Measurements from ENCODE around the gene RPL29. TPM values are rescaled to one million over a fixed set of nuclear protein-coding genes. Genes with fewer than 3 reads are reported as not detected.

The RPL29 gene
- total RNA-seq, 1 donor from 2014 or later, result 872 TPM

DNA sequence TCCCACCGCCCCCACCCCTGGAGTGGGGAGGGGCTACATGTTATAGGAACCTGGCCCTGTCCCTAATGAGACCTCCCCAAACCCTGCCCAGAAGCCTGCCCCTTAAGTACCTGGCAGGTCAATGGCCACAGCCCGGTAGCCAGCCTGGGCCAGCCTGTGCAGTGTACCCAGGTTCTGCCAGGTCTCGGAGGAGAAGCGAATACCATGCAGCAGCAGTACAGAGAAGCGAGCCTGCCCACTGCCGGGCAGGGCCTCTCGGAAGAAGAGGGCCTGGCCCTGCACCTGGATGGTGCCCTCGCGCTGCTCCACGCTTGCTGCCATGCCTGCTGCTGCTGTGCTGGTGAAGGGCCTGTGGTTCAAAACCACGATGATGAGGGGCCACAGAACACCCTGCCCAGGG, 24.3 kb downstream of the RPL29 start:
- no peaks in the 10 kb centered on the region for H3K27me3 ChIP-seq (ENCODE audit: insufficient read depth, low read length)
- H3K27ac Mint-ChIP-seq (ENCODE audit: unreplicated experiment), result no peak overlapping the region
- peaks cover 7% of the 10 kb centered on the region for H3K4me1 Mint-ChIP-seq (ENCODE audit: low read depth, unreplicated experiment)

GRCh38 chr3:51970606-51971300, 24.9 kb downstream of the RPL29 start:
- H3K79me2 ChIP-seq (ENCODE audit: insufficient read depth, low read length), result peaks cover 22% of the 10 kb centered on the region
- Mint-ChIP-seq H3K27ac (ENCODE audit: unreplicated experiment) (no peak overlapping the region), H3K27me3 (ENCODE audit: low read depth, unreplicated experiment) (no peaks in the 10 kb centered on the region), H3K4me3 (ENCODE audit: unreplicated experiment) (no peak overlapping the region), H3K9me3 (ENCODE audit: unreplicated experiment) (no peaks in the 10 kb centered on the region), H3K4me1 (ENCODE audit: low read depth, unreplicated experiment) (peaks cover 9% of the 10 kb centered on the region), H3K36me3 (ENCODE audit: low read depth, unreplicated experiment) (peaks cover 3% of the 10 kb centered on the region)
- no peak overlapping the region for H2AFZ ChIP-seq (ENCODE audit: low read depth, low read length)
- H3K27me3 ChIP-seq (ENCODE audit: insufficient read depth, low read length), result no peaks in the 10 kb centered on the region
- H3K4me2 ChIP-seq (ENCODE audit: low read length), result no peak overlapping the region
- peaks cover 16% of the 10 kb centered on the region for H4K20me1 ChIP-seq (ENCODE audit: insufficient read depth, low read length)
- no peak overlapping the region for H3K27ac ChIP-seq (ENCODE audit: low read depth, low read length)
- H3K9ac ChIP-seq (ENCODE audit: low read length), result no peak overlapping the region
- no peak for TF ChIP-seq EZH2 (IDR thresholded peaks at IDR 0.05; ENCODE audit: insufficient read depth, low read length)
- TF ChIP-seq, protein P1, sequence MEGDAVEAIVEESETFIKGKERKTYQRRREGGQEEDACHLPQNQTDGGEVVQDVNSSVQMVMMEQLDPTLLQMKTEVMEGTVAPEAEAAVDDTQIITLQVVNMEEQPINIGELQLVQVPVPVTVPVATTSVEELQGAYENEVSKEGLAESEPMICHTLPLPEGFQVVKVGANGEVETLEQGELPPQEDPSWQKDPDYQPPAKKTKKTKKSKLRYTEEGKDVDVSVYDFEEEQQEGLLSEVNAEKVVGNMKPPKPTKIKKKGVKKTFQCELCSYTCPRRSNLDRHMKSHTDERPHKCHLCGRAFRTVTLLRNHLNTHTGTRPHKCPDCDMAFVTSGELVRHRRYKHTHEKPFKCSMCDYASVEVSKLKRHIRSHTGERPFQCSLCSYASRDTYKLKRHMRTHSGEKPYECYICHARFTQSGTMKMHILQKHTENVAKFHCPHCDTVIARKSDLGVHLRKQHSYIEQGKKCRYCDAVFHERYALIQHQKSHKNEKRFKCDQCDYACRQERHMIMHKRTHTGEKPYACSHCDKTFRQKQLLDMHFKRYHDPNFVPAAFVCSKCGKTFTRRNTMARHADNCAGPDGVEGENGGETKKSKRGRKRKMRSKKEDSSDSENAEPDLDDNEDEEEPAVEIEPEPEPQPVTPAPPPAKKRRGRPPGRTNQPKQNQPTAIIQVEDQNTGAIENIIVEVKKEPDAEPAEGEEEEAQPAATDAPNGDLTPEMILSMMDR (IDR thresholded peaks at IDR 0.05; ENCODE audit: insufficient read depth, low read depth, low read length), result no peak
- peaks cover 35% of the 10 kb centered on the region for H3K4me1 ChIP-seq (ENCODE audit: insufficient read depth, low read length)
- H3K9me3 ChIP-seq (ENCODE audit: insufficient read depth, low read depth, low read length), result no peaks in the 10 kb centered on the region
- DNase-seq (ENCODE audit: low read depth), result no peak
- no peak overlapping the region for H3K4me3 ChIP-seq (ENCODE audit: insufficient read depth, low read depth, low read length)
- no peak for FAIRE-seq
- H3K36me3 ChIP-seq (ENCODE audit: insufficient read depth, low read length), result no peaks in the 10 kb centered on the region

More for the DNA sequence above, 24.3 kb downstream of the RPL29 start:
- Histone ChIP-seq H3K27ac (ENCODE audit: low read depth, low read length) (no peak overlapping the region), H3K4me2 (ENCODE audit: low read length) (no peak overlapping the region), H3K4me3 (ENCODE audit: insufficient read depth, low read depth, low read length) (no peak overlapping the region), H3K9me3 (ENCODE audit: insufficient read depth, low read depth, low read length) (no peaks in the 10 kb centered on the region), H2AFZ (ENCODE audit: low read depth, low read length) (no peak overlapping the region), H3K36me3 (ENCODE audit: insufficient read depth, low read length) (no peaks in the 10 kb centered on the region), H3K4me1 (ENCODE audit: insufficient read depth, low read length) (peaks cover 33% of the 10 kb centered on the region), H3K9ac (ENCODE audit: low read length) (no peak overlapping the region), H3K79me2 (ENCODE audit: insufficient read depth, low read length) (peaks cover 16% of the 10 kb centered on the region), H4K20me1 (ENCODE audit: insufficient read depth, low read length) (peaks cover 11% of the 10 kb centered on the region)
- H3K9me3 Mint-ChIP-seq (ENCODE audit: unreplicated experiment), result no peaks in the 10 kb centered on the region
- TF ChIP-seq, protein P1 (IDR thresholded peaks at IDR 0.05; ENCODE audit: insufficient read depth, low read depth, low read length), result no peak
- TF ChIP-seq EZH2 (IDR thresholded peaks at IDR 0.05; ENCODE audit: insufficient read depth, low read length), result no peak
- H3K4me3 Mint-ChIP-seq (ENCODE audit: unreplicated experiment), result peak overlapping the region; percentile 54
- no peak for DNase-seq (ENCODE audit: low read depth)
- no peaks in the 10 kb centered on the region for H3K27me3 Mint-ChIP-seq (ENCODE audit: low read depth, unreplicated experiment)
- peaks cover 3% of the 10 kb centered on the region for H3K36me3 Mint-ChIP-seq (ENCODE audit: low read depth, unreplicated experiment)
- no peak for FAIRE-seq

- Mint-ChIP-seq H3K4me3 (ENCODE audit: unreplicated experiment) (no peak overlapping the region), H3K9me3 (ENCODE audit: unreplicated experiment) (peaks cover 3% of the 10 kb centered on the region), H3K27ac (ENCODE audit: unreplicated experiment) (no peak overlapping the region), H3K27me3 (ENCODE audit: low read depth, unreplicated experiment) (no peaks in the 10 kb centered on the region), H3K36me3 (ENCODE audit: low read depth, unreplicated experiment) (peaks cover 7% of the 10 kb centered on the region), H3K4me1 (ENCODE audit: low read depth, unreplicated experiment) (peaks cover 17% of the 10 kb centered on the region)
- no peak for FAIRE-seq
- Histone ChIP-seq H3K79me2 (ENCODE audit: insufficient read depth, low read length) (peaks cover 31% of the 10 kb centered on the region), H3K27me3 (ENCODE audit: insufficient read depth, low read length) (no peaks in the 10 kb centered on the region), H3K4me3 (ENCODE audit: insufficient read depth, low read depth, low read length) (no peak overlapping the region), H3K27ac (ENCODE audit: low read depth, low read length) (no peak overlapping the region), H3K36me3 (ENCODE audit: insufficient read depth, low read length) (no peaks in the 10 kb centered on the region), H3K4me2 (ENCODE audit: low read length) (no peak overlapping the region), H3K4me1 (ENCODE audit: insufficient read depth, low read length) (peaks cover 29% of the 10 kb centered on the region), H2AFZ (ENCODE audit: low read depth, low read length) (no peak overlapping the region), H3K9ac (ENCODE audit: low read length) (no peak overlapping the region), H4K20me1 (ENCODE audit: insufficient read depth, low read length) (peaks cover 25% of the 10 kb centered on the region), H3K9me3 (ENCODE audit: insufficient read depth, low read depth, low read length) (no peaks in the 10 kb centered on the region)
- no peak for DNase-seq (ENCODE audit: low read depth)
- TF ChIP-seq, protein P1 (IDR thresholded peaks at IDR 0.05; ENCODE audit: insufficient read depth, low read depth, low read length), result no peak
- TF ChIP-seq EZH2 (IDR thresholded peaks at IDR 0.05; ENCODE audit: insufficient read depth, low read length), result no peak
These were observed 25.9 kb downstream of the RPL29 start for GRCh38 chr3:51969841-51970240.
